Measurements from ENCODE around the gene FAM114A2. TPM values are rescaled to one million over a fixed set of nuclear protein-coding genes. Genes with fewer than 3 reads are reported as not detected.

Gene FAM114A2
- total RNA-seq, 2 experiments from 2014 or later, result 16.5 to 33.2 TPM

GRCh38 chr5:153983885-153984284, 54.8 kb downstream of the FAM114A2 start:
- no peaks in the 10 kb centered on the region for H3K79me2 ChIP-seq (ENCODE audit: insufficient read depth, low read depth, low read length)
- no peak overlapping the region for H3K27ac ChIP-seq (ENCODE audit: low read depth, low read length, poor library complexity, severe bottlenecking)
- H3K4me1 ChIP-seq (ENCODE audit: insufficient read depth, low read length, poor library complexity, severe bottlenecking), result no peaks in the 10 kb centered on the region
- no peaks in the 10 kb centered on the region for H3K9me3 ChIP-seq (ENCODE audit: low read length)
- H3K36me3 ChIP-seq (ENCODE audit: insufficient read depth, low read length), result no peaks in the 10 kb centered on the region
- CTCF ChIA-PET (ENCODE audit: unreplicated experiment), result no interaction called here
- no TSS peak for BruUV-seq (replicated peaks)
- H2AFZ ChIP-seq (ENCODE audit: low read length), result no peak overlapping the region
- intact Hi-C loops (cut with micrococcal nuclease; ENCODE audit: unreplicated experiment), result no loop called here
- no peaks in the 10 kb centered on the region for H4K20me1 ChIP-seq (ENCODE audit: insufficient read depth, low read length)
- H3K4me2 ChIP-seq (ENCODE audit: low read length), result no peak overlapping the region
- H3K4me3 ChIP-seq (ENCODE audit: low read depth, low read length, poor library complexity, severe bottlenecking), result no peak overlapping the region
- POLR2A ChIA-PET, result no interaction called here
- no peak for DNase-seq (ENCODE audit: low spot score)
- TF ChIP-seq CTCF (conservative IDR thresholded peaks at IDR 0.05; ENCODE audit: low read length), result no peak
- TF ChIP-seq EZH2phosphoT487 (IDR thresholded peaks at IDR 0.05; ENCODE audit: borderline replicate concordance, low read depth, low read length), result no peak
- no peaks in the 10 kb centered on the region for H3K9me2 ChIP-seq (ENCODE audit: insufficient read depth, low read length)

- Histone ChIP-seq H2AFZ (ENCODE audit: low read length) (no peak overlapping the region), H3K9me3 (ENCODE audit: low read length) (no peaks in the 10 kb centered on the region), H3K79me2 (ENCODE audit: insufficient read depth, low read depth, low read length) (no peaks in the 10 kb centered on the region), H3K27ac (ENCODE audit: low read depth, low read length, poor library complexity, severe bottlenecking) (no peak overlapping the region), H3K36me3 (ENCODE audit: insufficient read depth, low read length) (no peaks in the 10 kb centered on the region), H3K4me3 (ENCODE audit: low read depth, low read length, poor library complexity, severe bottlenecking) (no peak overlapping the region), H3K4me2 (ENCODE audit: low read length) (no peak overlapping the region), H3K9me2 (ENCODE audit: insufficient read depth, low read length) (no peaks in the 10 kb centered on the region), H3K4me1 (ENCODE audit: insufficient read depth, low read length, poor library complexity, severe bottlenecking) (no peaks in the 10 kb centered on the region), H4K20me1 (ENCODE audit: insufficient read depth, low read length) (no peaks in the 10 kb centered on the region)
- intact Hi-C loops (cut with micrococcal nuclease; ENCODE audit: unreplicated experiment), result no loop called here
- BruUV-seq (replicated peaks), result no TSS peak
- TF ChIP-seq EZH2phosphoT487 (IDR thresholded peaks at IDR 0.05; ENCODE audit: borderline replicate concordance, low read depth, low read length), result no peak
- TF ChIP-seq CTCF (conservative IDR thresholded peaks at IDR 0.05; ENCODE audit: low read length), result no peak
- POLR2A ChIA-PET, result interaction anchor here (1.2 kb wide), 1 partner anchor 14 kb away, joined by 4 read pairs; no protein-coding TSS in a partner anchor
- no peak for DNase-seq (ENCODE audit: low spot score)
- CTCF ChIA-PET (ENCODE audit: unreplicated experiment), result no interaction called here
These were observed 56.7 kb downstream of the FAM114A2 start for GRCh38 chr5:153981905-153982605.

GRCh38 chr5:153979028-153979783, 59.5 kb downstream of the FAM114A2 start:
- Histone ChIP-seq H3K9me3 (ENCODE audit: low read length) (no peaks in the 10 kb centered on the region), H3K9me2 (ENCODE audit: insufficient read depth, low read length) (no peaks in the 10 kb centered on the region), H3K4me3 (ENCODE audit: low read depth, low read length, poor library complexity, severe bottlenecking) (no peak overlapping the region), H2AFZ (ENCODE audit: low read length) (no peak overlapping the region), H3K79me2 (ENCODE audit: insufficient read depth, low read depth, low read length) (no peaks in the 10 kb centered on the region), H4K20me1 (ENCODE audit: insufficient read depth, low read length) (no peaks in the 10 kb centered on the region), H3K36me3 (ENCODE audit: insufficient read depth, low read length) (no peaks in the 10 kb centered on the region), H3K27ac (ENCODE audit: low read depth, low read length, poor library complexity, severe bottlenecking) (no peak overlapping the region), H3K4me2 (ENCODE audit: low read length) (no peak overlapping the region), H3K4me1 (ENCODE audit: insufficient read depth, low read length, poor library complexity, severe bottlenecking) (no peaks in the 10 kb centered on the region)
- ChIA-PET POLR2A (interaction anchor here (0.6 to 0.7 kb wide), 3 partner anchors 25 to 196 kb away, joined by 3 to 4 read pairs (median 3); no protein-coding TSS in a partner anchor), CTCF (ENCODE audit: unreplicated experiment) (no interaction called here)
- BruUV-seq (replicated peaks), result no TSS peak
- TF ChIP-seq EZH2phosphoT487 (IDR thresholded peaks at IDR 0.05; ENCODE audit: borderline replicate concordance, low read depth, low read length), result no peak
- no peak for TF ChIP-seq CTCF (conservative IDR thresholded peaks at IDR 0.05; ENCODE audit: low read length)
- no peak for DNase-seq (ENCODE audit: low spot score)
- intact Hi-C loops (cut with micrococcal nuclease; ENCODE audit: unreplicated experiment), result loop anchor here (10.0 kb wide), 1 partner anchor 636 kb away; no protein-coding TSS in a partner anchor

Measured in OCI-LY7 (cell line).